ENCODE measurements around the gene AK2. TPM values are rescaled to one million over a fixed set of nuclear protein-coding genes. Genes with fewer than 3 reads are reported as not detected.

Gene AK2
- total and polyA plus RNA-seq, 4 donors, result 34.2 to 181 (median 115) TPM

GRCh38 chr1:32972814-32973428 is 63.8 kb downstream of the AK2 start:
- H3K4me3 ChIP-seq (ENCODE audit: low read depth in 1 of 3, low read length in 3 of 3), result peak overlapping the region in 2 of 3 donors; percentile 57 to 63
- TF ChIP-seq ZBTB33 (IDR thresholded peaks at IDR 0.05) (no peak), TAF1 (conservative IDR thresholded peaks at IDR 0.05) (no peak), JUND (IDR thresholded peaks at IDR 0.05) (no peak), HNF4A (conservative IDR thresholded peaks at IDR 0.05) (no peak), RXRA (IDR thresholded peaks at IDR 0.05) (no peak), FOXA1 (IDR thresholded peaks at IDR 0.05) (no peak), ATF3 (IDR thresholded peaks at IDR 0.05) (no peak), CTCF (IDR thresholded peaks at IDR 0.05; ENCODE audit: low read depth, low read length, missing input control) (no peak), GABPA (IDR thresholded peaks at IDR 0.05 in 1 of 2, conservative IDR thresholded peaks at IDR 0.05 in 1 of 2) (no peak), EGR1 (IDR thresholded peaks at IDR 0.05; ENCODE audit: low read depth in 2 of 2) (no peak), SP1 (IDR thresholded peaks at IDR 0.05) (no peak)
- no peaks in the 10 kb centered on the region for H3K36me3 ChIP-seq (ENCODE audit: control insufficient read depth in 4 of 4, insufficient read depth in 3 of 4, low read depth in 1 of 4, low read length in 3 of 4)
- peaks cover 3 to 8% (median 6%) of the 10 kb centered on the region in 4 donors for H3K4me1 ChIP-seq (ENCODE audit: control insufficient read depth in 4 of 4, insufficient read depth in 4 of 4, low read length in 3 of 4)
- no peak overlapping the region for H3K9ac ChIP-seq (ENCODE audit: low read depth in 1 of 2, low read length in 2 of 2)
- H3K9me3 ChIP-seq (ENCODE audit: control insufficient read depth in 4 of 4, low read length in 3 of 4), result no peaks in the 10 kb centered on the region
- no peak overlapping the region for H3K27ac ChIP-seq (ENCODE audit: low read depth in 1 of 2, low read length in 2 of 2)
- WGBS, result 4% methylated on average over 58 of the region's 58 CpGs
- no peak for DNase-seq (ENCODE audit: low spot score)
- H3K27me3 ChIP-seq (ENCODE audit: control insufficient read depth in 4 of 4, insufficient read depth in 4 of 4, low read length in 3 of 4), result no peaks in the 10 kb centered on the region

- H3K36me3 ChIP-seq (ENCODE audit: control insufficient read depth in 4 of 4, insufficient read depth in 3 of 4, low read depth in 1 of 4, low read length in 3 of 4), result no peaks in the 10 kb centered on the region
- H3K9me3 ChIP-seq (ENCODE audit: control insufficient read depth in 4 of 4, low read length in 3 of 4), result no peaks in the 10 kb centered on the region
- H3K4me1 ChIP-seq (ENCODE audit: control insufficient read depth in 4 of 4, insufficient read depth in 4 of 4, low read length in 3 of 4), result peaks cover 3 to 8% (median 6%) of the 10 kb centered on the region in 4 donors
- no peak overlapping the region for H3K4me3 ChIP-seq (ENCODE audit: low read depth in 1 of 3, low read length in 3 of 3)
- H3K27me3 ChIP-seq (ENCODE audit: control insufficient read depth in 4 of 4, insufficient read depth in 4 of 4, low read length in 3 of 4), result no peaks in the 10 kb centered on the region
- TF ChIP-seq EGR1 (IDR thresholded peaks at IDR 0.05; ENCODE audit: low read depth in 2 of 2) (no peak), GABPA (IDR thresholded peaks at IDR 0.05 in 1 of 2, conservative IDR thresholded peaks at IDR 0.05 in 1 of 2) (no peak), NR2F2 (IDR thresholded peaks at IDR 0.05) (no peak), ATF3 (IDR thresholded peaks at IDR 0.05) (no peak), CTCF (IDR thresholded peaks at IDR 0.05; ENCODE audit: low read depth, low read length, missing input control) (no peak), TAF1 (conservative IDR thresholded peaks at IDR 0.05) (no peak), SP1 (IDR thresholded peaks at IDR 0.05) (no peak), MAX (IDR thresholded peaks at IDR 0.05) (no peak), YY1 (IDR thresholded peaks at IDR 0.05) (no peak), REST (IDR thresholded peaks at IDR 0.05) (no peak), ZBTB33 (IDR thresholded peaks at IDR 0.05) (no peak)
- 91% methylated on average over 3 of the region's 3 CpGs for WGBS
- no peak for DNase-seq (ENCODE audit: low spot score)
- no peak overlapping the region for H3K27ac ChIP-seq (ENCODE audit: low read depth in 1 of 2, low read length in 2 of 2)
- H3K9ac ChIP-seq (ENCODE audit: low read depth in 1 of 2, low read length in 2 of 2), result no peak overlapping the region
Measured at GRCh38 chr1:32971576-32971975, 65.1 kb downstream of the AK2 start.
